ENCODE measurements around the gene PAM. TPM values are rescaled to one million over a fixed set of nuclear protein-coding genes. Genes with fewer than 3 reads are reported as not detected.

The PAM gene
- polyA plus RNA-seq, 1 donor (not counting 4 experiments of a cell fraction or from before 2014, with no cell fraction given): 149 TPM

DNA sequence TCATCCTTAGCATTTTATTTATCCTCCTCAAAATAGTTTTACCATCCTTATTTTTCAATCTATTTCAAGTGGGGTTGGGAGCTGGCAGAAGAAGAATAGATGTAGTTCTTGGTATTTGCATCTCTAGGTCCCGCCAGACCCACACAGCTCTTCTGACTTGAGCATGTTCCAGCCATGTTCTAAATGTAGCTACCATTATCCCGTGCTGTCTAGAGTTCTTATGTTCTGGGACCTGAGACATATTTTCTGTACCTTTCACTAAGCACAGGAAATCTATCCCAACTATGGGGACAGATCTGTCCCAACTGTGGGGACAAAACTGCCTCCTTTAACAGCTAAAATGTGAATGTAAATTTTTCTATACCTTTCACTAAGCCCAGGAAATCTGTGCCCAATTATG lies 32.0 kb downstream of the PAM start:
- H3K4me3 ChIP-seq (ENCODE audit: control insufficient read depth in 2 of 3, extremely low read depth in 1 of 3, insufficient read depth in 2 of 3, low read depth in 1 of 3, low read length in 3 of 3): no peak overlapping the region
- dilution Hi-C loops (cut with MboI; ENCODE audit: extremely low pct_ligation_motif_present, low sequenced_read_pairs): no loop called here
- no peak overlapping the region for H3K9ac ChIP-seq (ENCODE audit: control insufficient read depth, extremely low read depth, insufficient read depth, low read length)
- TF ChIP-seq EZH2 (IDR thresholded peaks at IDR 0.05; ENCODE audit: low read length): no peak
- TF ChIP-seq, protein P1, sequence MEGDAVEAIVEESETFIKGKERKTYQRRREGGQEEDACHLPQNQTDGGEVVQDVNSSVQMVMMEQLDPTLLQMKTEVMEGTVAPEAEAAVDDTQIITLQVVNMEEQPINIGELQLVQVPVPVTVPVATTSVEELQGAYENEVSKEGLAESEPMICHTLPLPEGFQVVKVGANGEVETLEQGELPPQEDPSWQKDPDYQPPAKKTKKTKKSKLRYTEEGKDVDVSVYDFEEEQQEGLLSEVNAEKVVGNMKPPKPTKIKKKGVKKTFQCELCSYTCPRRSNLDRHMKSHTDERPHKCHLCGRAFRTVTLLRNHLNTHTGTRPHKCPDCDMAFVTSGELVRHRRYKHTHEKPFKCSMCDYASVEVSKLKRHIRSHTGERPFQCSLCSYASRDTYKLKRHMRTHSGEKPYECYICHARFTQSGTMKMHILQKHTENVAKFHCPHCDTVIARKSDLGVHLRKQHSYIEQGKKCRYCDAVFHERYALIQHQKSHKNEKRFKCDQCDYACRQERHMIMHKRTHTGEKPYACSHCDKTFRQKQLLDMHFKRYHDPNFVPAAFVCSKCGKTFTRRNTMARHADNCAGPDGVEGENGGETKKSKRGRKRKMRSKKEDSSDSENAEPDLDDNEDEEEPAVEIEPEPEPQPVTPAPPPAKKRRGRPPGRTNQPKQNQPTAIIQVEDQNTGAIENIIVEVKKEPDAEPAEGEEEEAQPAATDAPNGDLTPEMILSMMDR (optimal IDR thresholded peaks at IDR 0.05 in 1 of 3, IDR thresholded peaks at IDR 0.05 in 1 of 3, conservative IDR thresholded peaks at IDR 0.05 in 1 of 3; ENCODE audit: extremely low read depth in 1 of 3, insufficient read depth in 2 of 3, low read length in 3 of 3): no peak
- H3K27ac ChIP-seq (ENCODE audit: control insufficient read depth, insufficient read depth, low read length): no peak overlapping the region
- DNase-seq (ENCODE audit: low read depth, low spot score): no peak
- H4K20me1 ChIP-seq (ENCODE audit: control insufficient read depth, extremely low read depth, insufficient read depth, low read length): no peaks in the 10 kb centered on the region
- H3K4me1 ChIP-seq (ENCODE audit: control insufficient read depth, extremely low read depth, insufficient read depth, low read length): no peaks in the 10 kb centered on the region
- H3K36me3 ChIP-seq (ENCODE audit: control insufficient read depth in 2 of 2, extremely low read depth in 1 of 2, insufficient read depth in 2 of 2, low read length in 2 of 2): peaks cover 0 to 2% of the 10 kb centered on the region in 2 experiments
- H3K4me2 ChIP-seq (ENCODE audit: control insufficient read depth, extremely low read depth, insufficient read depth, low read depth, low read length): no peak overlapping the region
- no peak overlapping the region for H2AFZ ChIP-seq (ENCODE audit: control insufficient read depth, low read length)
- H3K9me3 ChIP-seq (ENCODE audit: control insufficient read depth, low read depth, low read length): no peaks in the 10 kb centered on the region
- FAIRE-seq: no peak
- H3K9me1 ChIP-seq (ENCODE audit: control insufficient read depth, extremely low read depth, insufficient read depth, low read length): no peaks in the 10 kb centered on the region
- peaks cover 3% of the 10 kb centered on the region for H3K79me2 ChIP-seq (ENCODE audit: control insufficient read depth, insufficient read depth, low read length)
- H3K27me3 ChIP-seq (ENCODE audit: control insufficient read depth, extremely low read depth, insufficient read depth, low read length): no peaks in the 10 kb centered on the region

DNA sequence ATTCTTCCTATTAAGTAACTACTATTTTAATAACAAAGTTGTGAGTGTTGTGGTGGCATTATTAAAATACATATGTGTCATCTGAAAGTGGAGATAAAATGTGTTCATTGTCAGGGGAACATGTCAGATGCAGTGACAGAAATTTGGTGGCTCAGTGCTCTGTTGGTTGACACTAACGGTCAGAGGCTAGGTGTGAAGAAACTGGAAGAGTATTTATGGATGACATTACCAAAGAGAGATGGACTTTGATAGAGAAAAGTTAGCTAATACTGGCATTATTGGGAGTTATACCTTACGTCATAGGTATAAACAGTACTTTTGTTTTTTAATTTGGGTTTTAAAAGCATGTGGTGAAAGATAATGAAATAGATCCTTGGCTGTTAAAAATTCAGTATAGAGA lies 33.7 kb downstream of the PAM start:
- no peak overlapping the region for H3K4me3 ChIP-seq (ENCODE audit: control insufficient read depth in 2 of 3, extremely low read depth in 1 of 3, insufficient read depth in 2 of 3, low read depth in 1 of 3, low read length in 3 of 3)
- H3K4me1 ChIP-seq (ENCODE audit: control insufficient read depth, extremely low read depth, insufficient read depth, low read length): no peaks in the 10 kb centered on the region
- FAIRE-seq: no peak
- H2AFZ ChIP-seq (ENCODE audit: control insufficient read depth, low read length): no peak overlapping the region
- no peaks in the 10 kb centered on the region for H3K9me1 ChIP-seq (ENCODE audit: control insufficient read depth, extremely low read depth, insufficient read depth, low read length)
- no peak for DNase-seq (ENCODE audit: low read depth, low spot score)
- TF ChIP-seq EZH2 (IDR thresholded peaks at IDR 0.05; ENCODE audit: low read length): no peak
- TF ChIP-seq, protein P1 (optimal IDR thresholded peaks at IDR 0.05 in 1 of 3, IDR thresholded peaks at IDR 0.05 in 1 of 3, conservative IDR thresholded peaks at IDR 0.05 in 1 of 3; ENCODE audit: extremely low read depth in 1 of 3, insufficient read depth in 2 of 3, low read length in 3 of 3): no peak
- H3K27me3 ChIP-seq (ENCODE audit: control insufficient read depth, extremely low read depth, insufficient read depth, low read length): no peaks in the 10 kb centered on the region
- peaks cover 6% of the 10 kb centered on the region for H3K79me2 ChIP-seq (ENCODE audit: control insufficient read depth, insufficient read depth, low read length)
- H3K27ac ChIP-seq (ENCODE audit: control insufficient read depth, insufficient read depth, low read length): no peak overlapping the region
- dilution Hi-C loops (cut with MboI; ENCODE audit: extremely low pct_ligation_motif_present, low sequenced_read_pairs): no loop called here
- no peak overlapping the region for H3K9ac ChIP-seq (ENCODE audit: control insufficient read depth, extremely low read depth, insufficient read depth, low read length)
- no peaks in the 10 kb centered on the region for H3K9me3 ChIP-seq (ENCODE audit: control insufficient read depth, low read depth, low read length)
- no peak overlapping the region for H3K4me2 ChIP-seq (ENCODE audit: control insufficient read depth, extremely low read depth, insufficient read depth, low read depth, low read length)
- H3K36me3 ChIP-seq (ENCODE audit: control insufficient read depth in 2 of 2, extremely low read depth in 1 of 2, insufficient read depth in 2 of 2, low read length in 2 of 2): no peaks in the 10 kb centered on the region
- H4K20me1 ChIP-seq (ENCODE audit: control insufficient read depth, extremely low read depth, insufficient read depth, low read length): no peaks in the 10 kb centered on the region
